Fibroblast of lung (primary cell): Measurements from ENCODE around the gene BCAN.

ENCODE experiments used
- CTCF ChIP-seq, 2 donors: IDR thresholded peaks in 1 of 2; conservative IDR thresholded peaks in 1 of 2; 1 replicate in 1 of 2; 2 replicates in 1 of 2; pipeline ENCODE4 v1.5.1; 2011 to 2012; ENCODE audit warnings: low read length in 2 of 2, control low read depth in 1 of 2, inconsistent platforms in 1 of 2, low read depth in 1 of 2, mild to moderate bottlenecking in 1 of 2
- EZH2 ChIP-seq: IDR thresholded peaks from 2 replicates; pipeline ENCODE4 v1.5.1; 2012; ENCODE audit warnings: low read length, control low read depth, mild to moderate bottlenecking; ENCODE audit errors: missing control alignments

GRCh38 chr1:156656806-156657740 lies 15.2 kb downstream of the BCAN start:
- TF ChIP-seq CTCF (conservative IDR thresholded peaks at IDR 0.05 in 1 of 2, IDR thresholded peaks at IDR 0.05 in 1 of 2; ENCODE audit: low read depth in 1 of 2, low read length in 2 of 2) (peak; percentile 89 to 92), EZH2 (peak; percentile 78)
